Effector memory CD4-positive, alpha-beta T cell (primary cell): ENCODE data around the gene IGDCC3.
A peak's percentile ranks its signal among the peaks of the same experiment; 100 is the strongest.

Experiments used
- DNase-seq, 3 donors: peaks; one replicate each; pipeline ENCODE4 v3.0.0-alpha.2; 2020
- H3K27ac ChIP-seq: 2 replicates; pipeline ENCODE4 v1.7.0; 2013; ENCODE audit warnings: mild to moderate bottlenecking, low read length, moderate library complexity; ENCODE audit not compliant: insufficient read depth, poor library complexity, severe bottlenecking
- H3K27me3 ChIP-seq: replicated peaks from 2 replicates; pipeline ENCODE4 v1.7.0; 2013; ENCODE audit warnings: mild to moderate bottlenecking, low read length; ENCODE audit not compliant: insufficient read depth, control insufficient read depth, poor library complexity, severe bottlenecking
- H3K36me3 ChIP-seq: 2 replicates; pipeline ENCODE4 v1.7.0; 2013; ENCODE audit warnings: mild to moderate bottlenecking, low read length, moderate library complexity; ENCODE audit not compliant: control insufficient read depth, insufficient read depth
- H3K4me1 ChIP-seq: 2 replicates; pipeline ENCODE4 v1.7.0; 2013; ENCODE audit warnings: low read length, mild to moderate bottlenecking; ENCODE audit not compliant: control insufficient read depth, insufficient read depth, poor library complexity, severe bottlenecking
- H3K4me3 ChIP-seq: 2 replicates; pipeline ENCODE4 v1.7.0; 2013; ENCODE audit warnings: low read length, low read depth, mild to moderate bottlenecking; ENCODE audit not compliant: insufficient read depth, poor library complexity, severe bottlenecking
- H3K9me3 ChIP-seq: 2 replicates; pipeline ENCODE4 v1.7.0; 2013; ENCODE audit warnings: mild to moderate bottlenecking, low read length, moderate library complexity; ENCODE audit not compliant: control insufficient read depth

The IGDCC3 gene

GRCh38 chr15:65389226-65389625 is 11.4 kb upstream of the IGDCC3 start:
- no peak for DNase-seq
- peaks cover 9% of the 10 kb centered on the region for H3K27me3 ChIP-seq
- no peak overlapping the region for H3K27ac ChIP-seq
- no peaks in the 10 kb centered on the region for H3K36me3 ChIP-seq
- no peaks in the 10 kb centered on the region for H3K4me1 ChIP-seq
- no peaks in the 10 kb centered on the region for H3K9me3 ChIP-seq
- H3K4me3 ChIP-seq = no peak overlapping the region

- Histone ChIP-seq H3K27ac (no peak overlapping the region), H3K4me1 (no peaks in the 10 kb centered on the region), H3K36me3 (no peaks in the 10 kb centered on the region), H3K4me3 (no peak overlapping the region), H3K27me3 (peaks cover 4% of the 10 kb centered on the region), H3K9me3 (no peaks in the 10 kb centered on the region)
- DNase-seq = no peak
These were observed 10.7 kb upstream of the IGDCC3 start for GRCh38 chr15:65388306-65389080.

GRCh38 chr15:65386886-65387285 is 9.1 kb upstream of the IGDCC3 start:
- peaks cover 4% of the 10 kb centered on the region for H3K27me3 ChIP-seq
- no peaks in the 10 kb centered on the region for H3K4me1 ChIP-seq
- no peak overlapping the region for H3K27ac ChIP-seq
- no peaks in the 10 kb centered on the region for H3K9me3 ChIP-seq
- DNase-seq = no peak
- no peaks in the 10 kb centered on the region for H3K36me3 ChIP-seq
- no peak overlapping the region for H3K4me3 ChIP-seq

GRCh38 chr15:65386376-65386775 is 8.6 kb upstream of the IGDCC3 start:
- Histone ChIP-seq H3K4me1 (no peaks in the 10 kb centered on the region), H3K9me3 (no peaks in the 10 kb centered on the region), H3K36me3 (no peaks in the 10 kb centered on the region), H3K27ac (no peak overlapping the region), H3K27me3 (no peaks in the 10 kb centered on the region), H3K4me3 (no peak overlapping the region)
- DNase-seq = no peak

- Histone ChIP-seq H3K36me3 (no peaks in the 10 kb centered on the region), H3K4me1 (no peaks in the 10 kb centered on the region), H3K27ac (no peak overlapping the region), H3K9me3 (no peaks in the 10 kb centered on the region), H3K4me3 (peak overlapping the region; percentile 69), H3K27me3 (no peaks in the 10 kb centered on the region)
- DNase-seq = no peak
These were observed 8.1 kb upstream of the IGDCC3 start for GRCh38 chr15:65385870-65386258.

GRCh38 chr15:65384895-65385869 is 7.4 kb upstream of the IGDCC3 start:
- Histone ChIP-seq H3K27me3 (no peaks in the 10 kb centered on the region), H3K4me1 (no peaks in the 10 kb centered on the region), H3K27ac (no peak overlapping the region), H3K36me3 (no peaks in the 10 kb centered on the region), H3K9me3 (no peaks in the 10 kb centered on the region), H3K4me3 (peak overlapping the region; percentile 69)
- DNase-seq = peak; percentile 58 to 69 (median 62)

- H3K4me3 ChIP-seq = peak overlapping the region; percentile 69
- no peaks in the 10 kb centered on the region for H3K9me3 ChIP-seq
- H3K36me3 ChIP-seq = no peaks in the 10 kb centered on the region
- H3K27me3 ChIP-seq = no peaks in the 10 kb centered on the region
- DNase-seq = no peak
- H3K4me1 ChIP-seq = no peaks in the 10 kb centered on the region
- no peak overlapping the region for H3K27ac ChIP-seq
These were observed 6.7 kb upstream of the IGDCC3 start for GRCh38 chr15:65384505-65384894.

GRCh38 chr15:65383991-65384390 is 6.2 kb upstream of the IGDCC3 start:
- no peaks in the 10 kb centered on the region for H3K4me1 ChIP-seq
- no peaks in the 10 kb centered on the region for H3K36me3 ChIP-seq

GRCh38 chr15:65383456-65383855 is 5.7 kb upstream of the IGDCC3 start:
- DNase-seq = no peak
- peaks cover 4% of the 10 kb centered on the region for H3K27me3 ChIP-seq
- H3K9me3 ChIP-seq = no peaks in the 10 kb centered on the region
- no peaks in the 10 kb centered on the region for H3K4me1 ChIP-seq
- H3K27ac ChIP-seq = no peak overlapping the region
- no peak overlapping the region for H3K4me3 ChIP-seq
- no peaks in the 10 kb centered on the region for H3K36me3 ChIP-seq

More at GRCh38 chr15:65383991-65384390, 6.2 kb upstream of the IGDCC3 start:
- no peaks in the 10 kb centered on the region for H3K27me3 ChIP-seq
- no peak overlapping the region for H3K27ac ChIP-seq
- no peaks in the 10 kb centered on the region for H3K9me3 ChIP-seq
- no peak for DNase-seq
- H3K4me3 ChIP-seq = no peak overlapping the region

GRCh38 chr15:65382921-65383320 is 5.1 kb upstream of the IGDCC3 start:
- Histone ChIP-seq H3K9me3 (no peaks in the 10 kb centered on the region), H3K4me3 (no peak overlapping the region), H3K36me3 (no peaks in the 10 kb centered on the region), H3K27me3 (peaks cover 8% of the 10 kb centered on the region), H3K27ac (no peak overlapping the region), H3K4me1 (no peaks in the 10 kb centered on the region)
- DNase-seq = no peak
